HG03354 (cell line): ENCODE data around the gene FTCD.
"Not testable (repeated sequence)": the region's sequence is repeated elsewhere in the genome, so short reads cannot be mapped to it uniquely, and the experiment has no call there.

ENCODE experiments used
- ATAC-seq: cut with Tn5 transposase; IDR thresholded peaks from one replicate; pipeline ENCODE4 v1.9.1; 2021; ENCODE audit warnings: mild to moderate bottlenecking; ENCODE audit not compliant: unreplicated experiment, poor library complexity, severe bottlenecking

FTCD gene

GRCh38 chr21:46172863-46173528, 17.6 kb upstream of the FTCD start:
- no peak for ATAC-seq

DNA sequence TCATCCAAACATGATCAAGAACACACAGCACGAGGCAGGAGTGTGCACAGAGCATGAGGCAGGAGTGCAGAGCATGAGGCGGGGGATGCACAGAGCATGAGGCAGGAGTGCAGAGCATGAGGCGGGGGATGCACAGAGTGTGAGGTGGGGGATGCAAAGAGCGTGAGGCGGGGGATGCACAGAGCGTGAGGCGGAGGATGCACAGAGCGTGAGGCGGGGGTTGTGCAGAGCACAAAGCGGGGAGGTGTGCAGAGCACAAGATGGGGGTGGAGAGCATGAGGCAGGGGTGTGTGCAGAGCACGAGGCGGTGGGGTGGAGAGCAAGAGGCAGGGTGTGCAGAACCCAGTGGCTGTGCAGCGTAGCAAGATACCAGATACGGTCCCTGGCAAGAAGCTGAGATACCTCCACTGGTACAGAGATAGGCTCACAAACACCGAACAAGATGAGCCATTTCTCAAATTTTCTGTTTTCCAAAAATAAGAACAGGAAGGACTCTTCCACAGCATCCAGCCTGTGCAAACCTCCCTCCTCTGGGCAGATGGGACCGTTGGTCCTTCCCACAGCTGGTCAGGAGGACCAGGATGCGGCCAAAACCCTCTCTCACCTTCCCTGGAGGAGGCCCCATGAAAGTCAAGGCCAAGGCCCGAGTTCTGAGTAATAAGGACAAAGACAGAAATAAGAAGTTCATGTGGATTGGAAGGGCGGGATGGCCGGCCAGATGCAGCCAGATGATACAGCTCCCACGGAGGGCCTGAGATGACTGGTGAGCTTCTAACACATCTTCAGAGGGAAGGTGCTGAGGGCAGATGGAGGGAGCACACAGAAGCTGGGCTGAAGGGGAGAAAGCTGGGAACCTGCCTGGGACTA, 16.9 kb upstream of the FTCD start:
- no peak for ATAC-seq

DNA sequence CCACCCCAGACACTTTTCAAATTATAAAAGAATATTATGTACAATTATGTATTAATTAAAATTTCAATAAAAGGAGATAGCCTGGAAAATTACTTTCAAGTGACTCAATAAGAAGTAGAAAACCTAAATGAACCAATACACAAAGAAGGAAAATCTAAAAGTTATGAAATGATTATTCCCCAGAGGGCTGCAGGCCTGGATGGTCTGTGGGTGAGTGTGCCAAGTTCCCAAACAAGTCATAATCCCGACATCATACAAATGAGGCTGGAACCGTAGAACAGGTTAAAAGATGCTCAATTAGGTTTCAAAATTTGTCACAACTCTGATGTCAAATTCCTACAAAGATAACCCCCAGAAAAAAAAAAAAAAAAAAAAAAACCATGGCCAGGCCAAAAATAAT, 16.2 kb upstream of the FTCD start:
- ATAC-seq, result no peak

- ATAC-seq, result not testable (repeated sequence)
Observed at GRCh38 chr21:46170436-46171193, 15.2 kb upstream of the FTCD start.

DNA sequence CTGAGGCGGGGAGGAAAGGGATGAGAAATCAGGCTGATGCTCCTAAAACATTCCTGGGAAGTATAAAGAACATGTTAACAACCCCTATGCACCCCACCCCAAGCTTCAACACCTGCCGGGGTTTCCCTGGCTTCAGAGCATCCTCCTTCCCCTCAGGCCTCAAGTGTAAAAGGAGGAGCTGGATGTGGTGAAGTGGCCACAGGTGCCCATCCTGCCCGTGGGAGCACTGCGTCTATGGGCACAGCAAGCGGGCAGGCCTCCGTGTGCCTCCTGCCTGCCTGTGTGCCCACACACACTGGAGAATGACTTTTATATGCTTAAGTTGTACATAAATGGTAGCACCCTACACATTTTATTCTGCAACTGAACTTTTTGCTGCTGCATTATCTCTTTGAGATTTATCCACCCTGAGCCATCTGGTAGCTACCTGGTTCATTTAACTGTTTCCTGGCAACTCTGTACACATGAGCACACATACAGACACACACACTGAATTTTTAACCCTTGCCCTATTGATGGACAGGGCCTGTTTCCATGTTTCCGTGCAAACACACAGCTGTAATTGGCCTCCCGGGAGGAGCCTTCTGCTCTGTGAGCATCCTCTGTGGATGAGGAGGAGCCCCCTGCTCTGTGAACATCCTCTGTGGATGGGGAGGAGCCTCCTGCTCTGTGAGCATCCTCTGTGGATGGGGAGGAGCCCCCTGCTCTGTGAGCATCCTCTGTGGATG, 13.4 kb upstream of the FTCD start:
- ATAC-seq, result no peak

DNA sequence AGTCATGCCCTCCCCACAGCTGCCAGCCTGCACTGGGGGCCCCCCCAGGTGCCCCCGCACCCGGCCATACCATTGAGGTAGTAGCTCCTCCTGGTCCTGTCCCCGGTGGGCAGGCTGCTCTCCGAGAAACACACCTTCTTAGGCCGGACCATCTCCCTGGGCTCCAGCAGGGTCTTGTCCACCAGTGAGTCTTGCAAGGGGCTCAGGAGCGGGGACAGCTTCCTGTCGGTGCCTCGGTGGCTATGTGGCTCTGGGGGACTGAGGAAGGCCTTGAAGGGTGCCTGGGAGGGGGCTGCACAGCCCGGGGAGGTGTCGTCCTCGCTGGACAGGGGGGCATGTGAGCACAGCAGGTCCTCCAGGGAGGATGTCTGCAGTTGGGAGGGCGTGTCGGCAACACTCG, 12.9 kb upstream of the FTCD start:
- ATAC-seq, result no peak

DNA sequence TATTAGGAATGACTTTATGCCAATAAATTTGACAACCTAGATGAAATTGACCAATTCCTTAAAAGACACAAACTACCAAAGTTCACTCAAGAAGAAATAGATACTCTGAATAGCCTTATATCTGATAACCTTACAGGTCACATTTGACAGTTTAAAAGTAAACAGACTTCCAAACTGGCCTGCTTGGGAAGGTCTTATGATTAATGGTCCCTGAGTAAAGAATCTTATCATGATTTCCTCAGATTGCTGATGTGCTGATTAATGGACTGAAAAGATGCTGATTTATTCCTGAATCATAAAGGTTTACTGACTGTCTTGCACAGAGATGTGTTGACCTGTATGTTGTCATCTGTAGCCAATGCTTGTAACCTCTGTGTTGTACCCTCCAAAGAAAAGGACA, 9.7 kb upstream of the FTCD start:
- ATAC-seq, result no peak

DNA sequence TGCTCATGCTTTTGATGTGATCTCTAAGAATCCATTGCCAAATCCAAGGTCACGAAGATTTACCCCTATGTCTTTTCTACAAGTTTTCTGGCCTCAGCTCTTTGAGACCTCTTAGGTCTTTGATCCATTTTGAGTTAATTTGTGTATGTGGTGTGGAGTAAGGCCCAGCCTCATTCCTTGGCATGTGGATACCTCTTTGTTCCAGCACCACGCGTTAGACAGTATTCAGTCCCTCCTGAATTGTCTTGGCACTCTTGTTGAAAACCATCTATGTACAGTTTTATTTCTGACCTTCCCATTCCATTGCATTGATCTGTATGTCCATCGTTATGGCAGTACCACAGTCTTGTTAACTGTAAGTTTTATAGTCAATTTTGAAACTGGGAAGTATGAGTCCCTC, 8.0 kb upstream of the FTCD start:
- no peak for ATAC-seq

DNA sequence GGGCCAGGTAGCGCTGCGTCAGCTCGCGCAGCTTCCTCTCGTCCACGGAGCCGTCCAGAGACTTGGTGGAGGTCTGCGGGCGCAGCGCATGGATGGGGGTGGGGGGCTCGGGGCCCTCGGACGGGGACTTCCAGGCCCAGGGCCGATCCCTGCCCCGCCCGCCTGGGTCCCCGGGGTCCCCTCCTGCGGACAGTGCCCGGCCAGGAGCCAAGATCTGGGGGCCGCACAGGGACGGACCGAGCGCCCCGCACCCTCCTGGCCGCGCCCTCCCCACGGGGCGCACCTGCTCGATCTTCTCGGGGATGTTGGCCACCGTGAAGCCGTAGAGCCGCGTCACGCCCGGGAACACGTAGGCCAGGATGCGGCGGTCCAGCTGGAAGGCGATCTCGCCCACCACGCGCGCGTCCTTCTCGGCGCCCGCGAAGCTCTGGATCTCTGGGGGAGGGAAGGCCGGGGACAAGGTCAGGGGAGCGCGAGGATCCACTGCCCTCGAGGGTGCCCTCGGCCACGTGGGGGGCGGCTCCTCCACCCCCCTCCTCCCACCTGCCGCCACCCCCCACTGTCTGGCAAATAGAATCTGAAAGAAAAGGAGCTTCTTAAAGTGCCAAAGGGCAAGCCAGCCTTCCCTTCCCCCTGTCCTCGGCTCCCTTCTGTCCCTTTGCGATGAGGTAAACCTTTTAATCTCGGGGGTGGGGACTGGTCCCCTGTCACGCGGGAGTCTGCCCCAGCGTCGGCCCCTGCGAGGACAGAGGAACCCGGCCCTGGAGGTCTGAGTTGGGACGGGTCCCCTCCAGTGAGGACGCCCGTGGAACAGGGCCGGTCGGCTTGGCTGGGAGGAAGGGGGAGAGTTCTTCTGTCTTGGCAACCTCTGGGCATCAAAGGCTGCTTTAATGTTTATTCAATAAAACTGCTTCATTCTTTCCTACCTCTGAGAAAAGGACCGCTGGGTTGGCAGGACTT, 6.5 kb upstream of the FTCD start:
- ATAC-seq, result no peak

DNA sequence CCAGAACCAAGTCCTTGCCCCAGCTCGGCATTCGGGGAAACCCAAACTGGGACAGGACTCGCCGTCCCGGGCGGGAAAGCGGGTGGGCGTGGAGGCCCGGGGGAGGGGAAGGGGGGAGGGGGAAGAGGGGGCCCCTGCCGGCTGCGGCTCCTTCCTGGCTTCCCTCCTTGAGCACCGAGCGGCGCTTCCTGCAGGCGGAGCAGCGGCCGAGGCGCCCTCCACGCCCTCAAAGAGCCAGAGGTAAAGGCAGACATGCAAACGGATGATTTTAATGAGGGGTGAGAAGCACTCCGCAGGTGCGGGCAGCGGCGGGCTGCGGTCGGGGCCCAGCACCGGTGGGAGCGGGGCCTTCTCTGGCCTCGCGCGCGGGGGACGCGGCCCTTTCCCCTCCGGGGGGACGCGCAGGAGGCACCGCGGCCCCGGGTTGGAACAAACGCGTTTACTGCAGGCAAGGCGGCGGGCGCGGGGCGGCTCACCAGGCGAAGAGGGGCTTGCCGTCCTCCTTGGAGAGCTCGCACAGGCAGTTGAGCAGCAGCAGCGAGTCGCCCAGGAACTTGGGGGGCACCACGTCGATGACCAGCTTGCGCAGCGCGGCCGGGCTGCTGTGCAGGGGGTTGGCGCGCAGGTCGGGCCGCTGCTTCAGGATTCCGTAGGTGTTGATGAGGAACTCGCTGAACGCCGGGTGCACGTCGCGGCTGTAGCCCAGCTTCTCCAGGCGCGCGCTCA, 5.7 kb upstream of the FTCD start:
- no peak for ATAC-seq

GRCh38 chr21:46160657-46160906, 5.2 kb upstream of the FTCD start:
- ATAC-seq, result no peak

GRCh38 chr21:46159841-46160656, 4.7 kb upstream of the FTCD start:
- no peak for ATAC-seq

DNA sequence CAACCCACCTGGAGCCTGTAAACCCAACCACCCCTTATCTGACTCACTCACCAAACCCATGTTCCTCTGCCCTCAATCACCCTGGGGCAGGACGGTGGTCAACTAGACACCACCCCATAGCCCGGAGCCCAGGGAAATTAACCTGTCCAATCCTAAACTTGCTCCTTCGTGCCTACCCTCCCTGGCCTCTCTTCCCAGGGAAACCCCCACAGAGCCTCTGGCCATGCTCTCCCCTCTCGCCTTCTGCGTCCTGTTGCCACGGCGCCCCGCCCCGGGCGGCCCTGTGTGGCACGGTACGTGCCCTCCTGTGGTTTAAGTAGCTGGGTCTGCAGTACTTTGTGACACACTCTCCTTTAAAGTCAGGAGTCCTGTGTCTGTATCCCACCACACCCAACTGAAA, 4.0 kb upstream of the FTCD start:
- ATAC-seq, result no peak

DNA sequence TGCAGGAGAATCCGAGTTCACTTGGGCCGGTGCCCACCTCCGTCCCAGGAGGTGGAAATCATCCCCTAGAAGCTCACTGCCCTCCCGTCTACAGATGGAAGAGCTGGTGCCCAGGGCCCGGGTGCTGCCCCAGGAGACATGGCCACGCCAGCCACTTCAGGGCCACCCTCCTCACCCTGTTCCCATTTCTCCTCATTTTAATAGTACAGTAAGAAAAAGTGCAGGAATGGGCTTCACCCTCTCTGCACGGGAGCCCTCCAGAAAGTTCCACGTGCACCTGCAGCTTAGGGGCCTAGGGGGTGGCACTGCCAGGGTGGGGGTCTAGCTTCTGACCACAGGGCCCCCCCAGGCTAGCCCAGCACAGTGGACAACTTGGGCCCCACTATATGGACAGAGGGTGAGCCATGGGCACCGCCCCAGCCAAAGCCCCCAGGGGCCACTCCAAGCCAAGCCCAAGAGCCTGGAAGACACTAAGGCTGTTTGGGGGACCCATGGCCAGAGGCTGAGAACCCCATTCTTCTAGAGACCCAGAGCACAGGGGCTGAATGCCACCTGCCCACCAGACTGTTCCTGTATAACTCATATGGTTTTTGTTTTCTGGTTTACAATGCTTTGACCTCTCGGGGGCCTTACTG, 3.4 kb upstream of the FTCD start:
- no peak for ATAC-seq

DNA sequence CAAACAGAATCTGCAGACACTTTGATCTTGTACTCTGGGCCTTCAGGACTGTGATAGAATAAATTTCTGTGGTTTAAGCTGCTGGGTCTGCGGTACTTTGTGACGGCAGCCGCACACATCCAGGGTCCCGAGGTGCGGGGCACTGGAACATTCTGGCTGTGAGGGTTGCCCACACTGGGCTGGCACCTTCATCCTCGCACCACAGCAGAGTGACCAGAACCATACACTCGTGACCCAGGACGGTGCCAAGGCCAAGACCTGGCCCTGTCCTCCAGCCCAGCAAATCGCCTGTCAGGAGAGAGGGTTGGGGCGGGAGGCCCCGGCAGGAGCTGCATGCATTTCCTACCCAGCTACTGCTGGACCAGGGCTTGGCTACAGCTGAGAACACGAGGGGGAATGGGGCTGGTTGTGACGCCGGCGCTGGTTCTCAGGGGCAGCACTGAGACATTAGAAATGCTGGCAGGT, 2.6 kb upstream of the FTCD start:
- ATAC-seq, result no peak

GRCh38 chr21:46157396-46157986, 2.1 kb upstream of the FTCD start:
- no peak for ATAC-seq

GRCh38 chr21:46156678-46157077, 1.3 kb upstream of the FTCD start:
- ATAC-seq, result no peak
